Neural cell (in vitro differentiated cells): ENCODE measurements around the gene SURF6. TPM values are rescaled to one million over a fixed set of nuclear protein-coding genes. Genes with fewer than 3 reads are reported as not detected.

Source experiments
- H2AFZ ChIP-seq: fragments of 200-600, 300-800 bp; sonication (generic), shearing (Covaris generic); 2 replicates; pipeline ENCODE4 v1.6.0; 2014; ENCODE audit warnings: low read depth, mild to moderate bottlenecking, antibody characterized with exemption, low read length, moderate library complexity
- H3F3A ChIP-seq: fragments of 200-600 bp; shearing (Covaris generic); 2 replicates; pipeline ENCODE4 v1.6.1; 2016; ENCODE audit warnings: mild to moderate bottlenecking, moderate library complexity, mixed read lengths, antibody characterized with exemption, low read length; ENCODE audit not compliant: insufficient read depth, poor library complexity, severe bottlenecking
- H3K27ac ChIP-seq: fragments of 200-600, 300-800 bp; sonication (generic), shearing (Covaris generic); 2 replicates; pipeline ENCODE4 v1.5.1; 2014; ENCODE audit warnings: mild to moderate bottlenecking, low read length, moderate library complexity
- H3K27me3 ChIP-seq: fragments of 300-800, 200-600 bp; sonication (generic), shearing (Covaris generic); 2 replicates; pipeline ENCODE4 v1.6.0; 2014; ENCODE audit warnings: mild to moderate bottlenecking, low read depth, low read length, moderate library complexity; ENCODE audit not compliant: insufficient read depth
- H3K36me3 ChIP-seq: fragments of 300-800, 200-600 bp; sonication (generic), shearing (Covaris generic); 2 replicates; pipeline ENCODE4 v1.5.1; 2014; ENCODE audit warnings: mild to moderate bottlenecking, antibody characterized with exemption, low read length, moderate library complexity; ENCODE audit not compliant: insufficient read depth
- H3K4me2 ChIP-seq: fragments of 300-800, 200-600 bp; sonication (generic), shearing (Covaris generic); 2 replicates; pipeline ENCODE4 v1.6.0; 2014; ENCODE audit warnings: mild to moderate bottlenecking, low read length
- H3K4me3 ChIP-seq: fragments of 300-800, 200-600 bp; sonication (generic), shearing (Covaris generic); 2 replicates; pipeline ENCODE4 v1.5.1; 2014; ENCODE audit warnings: mild to moderate bottlenecking, low read length, moderate library complexity
- H3K79me2 ChIP-seq: fragments of 200-600 bp; shearing (Covaris generic); replicated peaks from 2 replicates; pipeline ENCODE4 v1.6.0; 2014; ENCODE audit warnings: mild to moderate bottlenecking, low read length, moderate library complexity; ENCODE audit not compliant: insufficient read depth
- H3K9ac ChIP-seq: fragments of 300-800, 200-600 bp; sonication (generic), shearing (Covaris generic); 2 replicates; pipeline ENCODE4 v1.6.1; 2016; ENCODE audit warnings: mild to moderate bottlenecking, low read length, mixed read lengths
- H3K9me2 ChIP-seq: fragments of 200-600 bp; shearing (Covaris generic); 2 replicates; pipeline ENCODE4 v1.6.1; 2016; ENCODE audit warnings: mild to moderate bottlenecking, low read length, mixed read lengths; ENCODE audit not compliant: insufficient read depth
- H3K9me3 ChIP-seq: fragments of 200-600, 300-800 bp; sonication (generic), shearing (Covaris generic); 2 replicates; pipeline ENCODE4 v1.6.1; 2016; ENCODE audit warnings: mild to moderate bottlenecking, mixed run types, low read length, moderate library complexity, mixed read lengths
- H4K20me1 ChIP-seq: fragments of 200-600 bp; shearing (Covaris generic); 2 replicates; pipeline ENCODE4 v1.6.1; 2016; ENCODE audit warnings: mild to moderate bottlenecking, mixed run types; ENCODE audit not compliant: insufficient read depth
- EP300 ChIP-seq: fragments of 450-650 bp; conservative IDR thresholded peaks from 2 replicates; pipeline ENCODE4 v1.6.1; 2014; ENCODE audit warnings: antibody characterized with exemption, mild to moderate bottlenecking, moderate library complexity; ENCODE audit not compliant: poor library complexity, severe bottlenecking
- EZH2 ChIP-seq: fragments of 200-600, 300-800 bp; shearing (Covaris generic), sonication (generic); IDR thresholded peaks from 2 replicates; pipeline ENCODE4 v1.6.1; 2014; ENCODE audit warnings: antibody characterized with exemption, low read length, borderline replicate concordance, mild to moderate bottlenecking; ENCODE audit not compliant: insufficient read depth, poor library complexity, severe bottlenecking
- MXI1 ChIP-seq: fragments of 450-650 bp; conservative IDR thresholded peaks from 2 replicates; pipeline ENCODE4 v1.6.1; 2014; ENCODE audit warnings: antibody characterized with exemption, mild to moderate bottlenecking; ENCODE audit not compliant: poor library complexity, severe bottlenecking
- POLR2AphosphoS5 ChIP-seq: IDR thresholded peaks from 2 replicates; pipeline ENCODE4 v1.6.1; 2012
- RAD21 ChIP-seq: fragments of 450-650 bp; conservative IDR thresholded peaks from 2 replicates; pipeline ENCODE4 v1.6.1; 2014; ENCODE audit warnings: antibody characterized with exemption, mild to moderate bottlenecking, moderate library complexity
- REST ChIP-seq: IDR thresholded peaks from 2 replicates; pipeline ENCODE4 v1.6.1; 2012; ENCODE audit warnings: borderline replicate concordance
- TAF1 ChIP-seq: IDR thresholded peaks from 2 replicates; pipeline ENCODE4 v1.6.1; 2012; ENCODE audit warnings: low read depth
- polyA plus RNA-seq: library from polyadenylated mRNA; depleted of rRNA; stranded (reverse); fragments of >200 nt; gene quantifications from 2 replicates; pipeline ENCODE4 v1.2.3, GENCODE V29; 2014
- TF ChIP-seq, protein P1 (sequence below): fragments of 450-650 bp; IDR thresholded peaks from 2 replicates; pipeline ENCODE4 v1.5.1; 2014; ENCODE audit warnings: antibody characterized with exemption, mild to moderate bottlenecking, moderate library complexity; ENCODE audit not compliant: poor library complexity, severe bottlenecking

SURF6 gene
- polyA plus RNA-seq, 1 donor from 2014 or later: 20.7 TPM

DNA sequence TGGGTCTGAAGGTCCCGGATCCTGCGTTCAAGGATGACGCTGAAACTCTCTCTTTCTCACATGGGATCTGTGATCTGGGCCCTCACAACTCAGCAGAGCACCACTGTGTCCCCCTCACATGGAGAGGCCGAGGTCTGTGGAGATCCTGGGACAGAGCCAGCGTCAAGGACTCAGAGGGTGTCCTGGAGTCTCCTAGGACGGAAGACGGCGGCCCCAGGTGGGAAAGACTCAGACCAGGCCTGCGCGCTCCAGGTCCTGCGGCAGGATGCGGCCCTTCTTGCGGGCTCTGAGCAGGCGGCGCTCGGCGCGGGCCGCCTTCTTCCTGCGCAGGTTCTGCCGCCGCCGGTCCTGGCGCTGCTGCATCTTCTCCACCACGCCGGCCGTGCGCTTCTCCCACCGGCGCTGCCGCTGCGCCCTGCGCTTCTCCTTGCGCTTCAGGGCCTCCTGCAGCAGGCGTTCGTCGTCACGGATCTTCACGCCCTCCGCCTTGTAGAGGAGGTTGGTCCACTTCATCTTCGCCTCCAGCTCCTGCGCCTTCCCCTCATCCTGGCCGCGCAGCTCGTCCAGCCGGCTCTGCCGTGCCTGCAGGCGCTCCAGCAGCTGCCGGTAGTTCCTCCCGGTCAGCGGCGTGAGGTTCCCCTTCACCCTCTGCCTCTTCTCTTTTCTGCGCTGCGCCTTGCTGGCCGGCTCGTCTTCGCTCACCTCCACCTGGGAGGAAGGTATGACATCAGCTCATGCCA, 4.2 kb downstream of the SURF6 start:
- H3K27ac ChIP-seq: no peak overlapping the region
- peaks cover 14% of the 10 kb centered on the region for H3K79me2 ChIP-seq
- H4K20me1 ChIP-seq: no peaks in the 10 kb centered on the region
- no peak overlapping the region for H3K4me3 ChIP-seq
- no peaks in the 10 kb centered on the region for H3K36me3 ChIP-seq
- H3K9me2 ChIP-seq: no peaks in the 10 kb centered on the region
- H3K9me3 ChIP-seq: no peaks in the 10 kb centered on the region
- H3K9ac ChIP-seq: no peak overlapping the region
- no peak overlapping the region for H2AFZ ChIP-seq
- no peak overlapping the region for H3K4me2 ChIP-seq
- no peaks in the 10 kb centered on the region for H3F3A ChIP-seq
- TF ChIP-seq POLR2AphosphoS5 (no peak), EP300 (no peak), RAD21 (no peak), TAF1 (no peak), MXI1 (no peak), REST (no peak)
- H3K27me3 ChIP-seq: no peaks in the 10 kb centered on the region

GRCh38 chr9:133331221-133331620, 4.8 kb downstream of the SURF6 start:
- Histone ChIP-seq H3K36me3 (no peaks in the 10 kb centered on the region), H3K4me2 (no peak overlapping the region), H3K4me3 (no peak overlapping the region), H3K9ac (no peak overlapping the region), H3K9me2 (no peaks in the 10 kb centered on the region), H2AFZ (no peak overlapping the region), H3K27me3 (no peaks in the 10 kb centered on the region), H3K27ac (no peak overlapping the region), H3K79me2 (peaks cover 14% of the 10 kb centered on the region), H3F3A (no peaks in the 10 kb centered on the region), H3K9me3 (no peaks in the 10 kb centered on the region), H4K20me1 (no peaks in the 10 kb centered on the region)
- no peak for TF ChIP-seq EP300
- no peak for TF ChIP-seq REST
- TF ChIP-seq MXI1: no peak
- TF ChIP-seq POLR2AphosphoS5: no peak
- TF ChIP-seq, protein P1, sequence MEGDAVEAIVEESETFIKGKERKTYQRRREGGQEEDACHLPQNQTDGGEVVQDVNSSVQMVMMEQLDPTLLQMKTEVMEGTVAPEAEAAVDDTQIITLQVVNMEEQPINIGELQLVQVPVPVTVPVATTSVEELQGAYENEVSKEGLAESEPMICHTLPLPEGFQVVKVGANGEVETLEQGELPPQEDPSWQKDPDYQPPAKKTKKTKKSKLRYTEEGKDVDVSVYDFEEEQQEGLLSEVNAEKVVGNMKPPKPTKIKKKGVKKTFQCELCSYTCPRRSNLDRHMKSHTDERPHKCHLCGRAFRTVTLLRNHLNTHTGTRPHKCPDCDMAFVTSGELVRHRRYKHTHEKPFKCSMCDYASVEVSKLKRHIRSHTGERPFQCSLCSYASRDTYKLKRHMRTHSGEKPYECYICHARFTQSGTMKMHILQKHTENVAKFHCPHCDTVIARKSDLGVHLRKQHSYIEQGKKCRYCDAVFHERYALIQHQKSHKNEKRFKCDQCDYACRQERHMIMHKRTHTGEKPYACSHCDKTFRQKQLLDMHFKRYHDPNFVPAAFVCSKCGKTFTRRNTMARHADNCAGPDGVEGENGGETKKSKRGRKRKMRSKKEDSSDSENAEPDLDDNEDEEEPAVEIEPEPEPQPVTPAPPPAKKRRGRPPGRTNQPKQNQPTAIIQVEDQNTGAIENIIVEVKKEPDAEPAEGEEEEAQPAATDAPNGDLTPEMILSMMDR: no peak
- TF ChIP-seq RAD21: no peak
- TF ChIP-seq TAF1: no peak
- TF ChIP-seq EZH2: no peak
